HepG2 (cell line): ENCODE results near the gene CAB39. TPM values are rescaled to one million over a fixed set of nuclear protein-coding genes. Genes with fewer than 3 reads are reported as not detected.

Source experiments
- AKNA ChIP-seq: sonication (generic); formaldehyde crosslinking; IDR thresholded peaks from 2 replicates; pipeline ENCODE4 v1.4.0; 2020; ENCODE audit warnings: missing genetic modification reagents, borderline replicate concordance
- ARNT2 ChIP-seq: sonication (generic); formaldehyde crosslinking; IDR thresholded peaks from 2 replicates; pipeline ENCODE4 v1.8.0; 2022; ENCODE audit warnings: mild to moderate bottlenecking, low read depth, missing genetic modification reagents, moderate library complexity
- BCL6 ChIP-seq: IDR thresholded peaks from 2 replicates; pipeline ENCODE4 v1.6.1; 2016; ENCODE audit warnings: missing genetic modification reagents, missing compliant biosample characterization
- CHD4 ChIP-seq: fragments of 200-600 bp; sonication (generic); IDR thresholded peaks from 2 replicates; pipeline ENCODE4 v1.7.0; 2017; ENCODE audit warnings: mild to moderate bottlenecking, low read length, borderline replicate concordance
- GZF1 ChIP-seq: sonication (generic); formaldehyde crosslinking; IDR thresholded peaks from 2 replicates; pipeline ENCODE4 v1.5.1; 2020; ENCODE audit warnings: mild to moderate bottlenecking, missing genetic modification reagents
- IRF1 ChIP-seq: sonication (generic); formaldehyde crosslinking; IDR thresholded peaks from 2 replicates; pipeline ENCODE4 v1.4.0; 2020; ENCODE audit warnings: low read depth, mild to moderate bottlenecking, missing genetic modification reagents
- MAFK ChIP-seq, 2 experiments: IDR thresholded peaks in 1 of 2; conservative IDR thresholded peaks in 1 of 2; 2 replicates each; pipeline ENCODE4 v1.6.1; 2011; ENCODE audit warnings: improper control_type of control experiment in 2 of 2, low read length in 2 of 2
- MAX ChIP-seq: IDR thresholded peaks from 2 replicates; pipeline ENCODE4 v1.6.1; 2012; ENCODE audit warnings: inconsistent platforms
- MIXL1 ChIP-seq: IDR thresholded peaks from 2 replicates; pipeline ENCODE4 v1.6.1; 2016
- SIN3A ChIP-seq: IDR thresholded peaks from 2 replicates; pipeline ENCODE4 v1.6.1; 2011; ENCODE audit warnings: low read depth, mild to moderate bottlenecking, control low read depth, low read length, borderline replicate concordance
- SMAD1 ChIP-seq: sonication (generic); formaldehyde crosslinking; IDR thresholded peaks from 2 replicates; pipeline ENCODE4 v1.4.0; 2020; ENCODE audit warnings: missing genetic modification reagents, low read depth, mild to moderate bottlenecking, borderline replicate concordance
- SMAD9 ChIP-seq: sonication (generic); formaldehyde crosslinking; IDR thresholded peaks from 2 replicates; pipeline ENCODE4 v1.5.1; 2020; ENCODE audit warnings: mild to moderate bottlenecking, missing genetic modification reagents
- SNAPC2 ChIP-seq: sonication (generic); formaldehyde crosslinking; IDR thresholded peaks from 2 replicates; pipeline ENCODE4 v1.8.1; 2022; ENCODE audit warnings: mild to moderate bottlenecking, missing genetic modification reagents
- TBX3 ChIP-seq: fragments of 450-650 bp; IDR thresholded peaks from 2 replicates; pipeline ENCODE4 v1.6.1; 2017; ENCODE audit warnings: antibody characterized with exemption, mild to moderate bottlenecking, inconsistent platforms, borderline replicate concordance
- XBP1 ChIP-seq: sonication (generic); formaldehyde crosslinking; IDR thresholded peaks from 2 replicates; pipeline ENCODE4 v1.5.0; 2020; ENCODE audit warnings: missing genetic modification reagents
- ZBTB20 ChIP-seq: sonication (generic); formaldehyde crosslinking; IDR thresholded peaks from 2 replicates; pipeline ENCODE4 v1.8.1; 2023; ENCODE audit warnings: missing genetic modification reagents, low read depth, mild to moderate bottlenecking, borderline replicate concordance
- ZBTB42 ChIP-seq: sonication (generic); formaldehyde crosslinking; IDR thresholded peaks from 2 replicates; pipeline ENCODE4 v1.5.0; 2020; ENCODE audit warnings: mild to moderate bottlenecking, missing genetic modification reagents
- ZNF563 ChIP-seq: sonication (generic); formaldehyde crosslinking; IDR thresholded peaks from 2 replicates; pipeline ENCODE4 v1.8.0; 2022; ENCODE audit warnings: mild to moderate bottlenecking, moderate library complexity, missing genetic modification reagents
- ZNF567 ChIP-seq: sonication (generic); formaldehyde crosslinking; IDR thresholded peaks from 2 replicates; pipeline ENCODE4 v1.8.1; 2023; ENCODE audit warnings: mild to moderate bottlenecking, missing genetic modification reagents, borderline replicate concordance
- polyA plus RNA-seq, 8 experiments: library from polyadenylated mRNA; depleted of rRNA in 3 of 8; stranded (reverse) in 7 of 8; unstranded in 1 of 8; fragments of >200 nt; fragmentation: Illumina TruSeq in 4 of 8; extraction: Trizol in 4 of 8; gene quantifications; 2 replicates each; pipeline versions ENCODE4 v1.2.1 to v1.2.3, GENCODE V29; 2011 to 2016; ENCODE audit warnings: low read depth in 4 of 8, missing spikeins in 1 of 8, mixed read lengths in 1 of 8; ENCODE audit not compliant: insufficient read depth in 1 of 8
- total RNA-seq, 5 experiments: library from RNA; depleted of rRNA; stranded (reverse); fragments of >200 nt; fragmentation: Illumina TruSeq; extraction: Trizol; gene quantifications; 2 replicates each; pipeline ENCODE4 v1.2.3, GENCODE V29; 2016; ENCODE audit warnings: low read depth in 1 of 5
- TF ChIP-seq, protein P1 (sequence below): fragments of 450-650 bp; IDR thresholded peaks from 2 replicates; pipeline ENCODE4 v1.6.1; 2016
- TF ChIP-seq, protein P2 (sequence below): sonication (generic); formaldehyde crosslinking; IDR thresholded peaks from 2 replicates; pipeline ENCODE4 v1.8.0; 2022; ENCODE audit warnings: mild to moderate bottlenecking, missing genetic modification reagents, moderate library complexity

The CAB39 gene
- total and polyA plus RNA-seq, 2 of the 13 experiments (the other 11 are each of a cell fraction or from before 2014, with no cell fraction given) = 19.3 to 45.3 TPM

DNA sequence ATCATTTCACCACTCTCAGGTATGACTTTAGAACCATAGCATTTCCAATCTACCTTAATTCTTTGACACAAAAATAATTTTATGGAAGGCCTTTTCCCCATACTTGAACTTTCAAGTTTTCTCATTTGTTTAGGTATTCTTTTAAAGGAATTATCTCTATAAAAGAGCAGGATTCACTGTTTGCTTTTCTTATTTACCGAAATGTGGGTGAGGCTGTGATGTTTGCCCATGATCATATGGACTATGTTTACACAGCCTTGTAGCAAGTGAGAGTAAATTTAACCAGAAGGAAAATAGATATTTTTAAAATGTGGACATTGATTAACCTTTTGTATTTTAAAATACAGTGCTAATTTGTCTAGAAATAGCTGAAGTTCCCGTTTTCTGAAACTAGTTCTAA lies 26.3 kb downstream of the CAB39 start (continued):
- peak; percentile 42; the same call in 1 of the 2 replicates for TF ChIP-seq MAX
- TF ChIP-seq GZF1 (CRISPR knock-in tag) = no peak
- TF ChIP-seq MIXL1 = peak; percentile 88; the same call in 1 of the 2 replicates
- TF ChIP-seq SIN3A = 0 out of 2 replicates have a peak, but pooled peaks have one; percentile 45
- no peak for TF ChIP-seq MAFK (conservative IDR thresholded peaks at IDR 0.05 in 1 of 2, IDR thresholded peaks at IDR 0.05 in 1 of 2; ENCODE audit: low read length in 2 of 2)
- TF ChIP-seq, protein P1, sequence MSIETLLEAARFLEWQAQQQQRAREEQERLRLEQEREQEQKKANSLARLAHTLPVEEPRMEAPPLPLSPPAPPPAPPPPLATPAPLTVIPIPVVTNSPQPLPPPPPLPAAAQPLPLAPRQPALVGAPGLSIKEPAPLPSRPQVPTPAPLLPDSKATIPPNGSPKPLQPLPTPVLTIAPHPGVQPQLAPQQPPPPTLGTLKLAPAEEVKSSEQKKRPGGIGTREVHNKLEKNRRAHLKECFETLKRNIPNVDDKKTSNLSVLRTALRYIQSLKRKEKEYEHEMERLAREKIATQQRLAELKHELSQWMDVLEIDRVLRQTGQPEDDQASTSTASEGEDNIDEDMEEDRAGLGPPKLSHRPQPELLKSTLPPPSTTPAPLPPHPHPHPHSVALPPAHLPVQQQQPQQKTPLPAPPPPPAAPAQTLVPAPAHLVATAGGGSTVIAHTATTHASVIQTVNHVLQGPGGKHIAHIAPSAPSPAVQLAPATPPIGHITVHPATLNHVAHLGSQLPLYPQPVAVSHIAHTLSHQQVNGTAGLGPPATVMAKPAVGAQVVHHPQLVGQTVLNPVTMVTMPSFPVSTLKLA = no peak
- no peak for TF ChIP-seq ZNF567 (CRISPR knock-in tag)
- TF ChIP-seq ZBTB42 = no peak
- TF ChIP-seq ZBTB20 (CRISPR knock-in tag) = peak; percentile 99; the same call in 1 of the 2 replicates
- no peak for TF ChIP-seq IRF1 (CRISPR knock-in tag)
- no peak for TF ChIP-seq SMAD9 (CRISPR knock-in tag)
- TF ChIP-seq SMAD1 = no peak
- peak; percentile 96 for TF ChIP-seq TBX3
- peak; percentile 95 for TF ChIP-seq BCL6 (CRISPR knock-in tag)
- no peak for TF ChIP-seq AKNA (CRISPR knock-in tag)
- no peak for TF ChIP-seq XBP1 (CRISPR knock-in tag)
- TF ChIP-seq ZNF563 (CRISPR knock-in tag) = no peak
- TF ChIP-seq CHD4 = no peak
- TF ChIP-seq ARNT2 = no peak
- TF ChIP-seq, protein P2, sequence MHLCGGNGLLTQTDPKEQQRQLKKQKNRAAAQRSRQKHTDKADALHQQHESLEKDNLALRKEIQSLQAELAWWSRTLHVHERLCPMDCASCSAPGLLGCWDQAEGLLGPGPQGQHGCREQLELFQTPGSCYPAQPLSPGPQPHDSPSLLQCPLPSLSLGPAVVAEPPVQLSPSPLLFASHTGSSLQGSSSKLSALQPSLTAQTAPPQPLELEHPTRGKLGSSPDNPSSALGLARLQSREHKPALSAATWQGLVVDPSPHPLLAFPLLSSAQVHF = no peak
- TF ChIP-seq SNAPC2 (CRISPR knock-in tag) = no peak
